Mucosa of gallbladder (tissue), 1 donor: ENCODE data around the gene EHD2. TPM values are rescaled to one million over a fixed set of nuclear protein-coding genes. Genes with fewer than 3 reads are reported as not detected.
"Not testable (repeated sequence)": the region's sequence is repeated elsewhere in the genome, so short reads cannot be mapped to it uniquely, and the experiment has no call there.

Source experiments
- DNase-seq: peaks from one replicate; pipeline ENCODE4 v3.0.0-alpha.2; 2020; ENCODE audit warnings: low spot score
- total RNA-seq: library from RNA; stranded (reverse); gene quantifications from one replicate; pipeline ENCODE4 v1.2.1, GENCODE V29; 2021
- donor health status: DM: no; HTN: no; CAD: no.

EHD2 gene
- total RNA-seq, 1 donor from 2014 or later = 81.2 TPM

GRCh38 chr19:47749326-47749725, 36.1 kb downstream of the EHD2 start:
- no peak for DNase-seq

GRCh38 chr19:47750752-47751151, 37.5 kb downstream of the EHD2 start:
- DNase-seq = no peak

GRCh38 chr19:47752440-47753211, 39.4 kb downstream of the EHD2 start:
- DNase-seq = no peak

GRCh38 chr19:47754206-47755064, 41.2 kb downstream of the EHD2 start:
- DNase-seq = no peak

GRCh38 chr19:47755065-47755761, 42.0 kb downstream of the EHD2 start:
- no peak for DNase-seq

- DNase-seq = no peak
These were observed 42.8 kb downstream of the EHD2 start for GRCh38 chr19:47755762-47756626.

GRCh38 chr19:47756627-47756929, 43.4 kb downstream of the EHD2 start:
- no peak for DNase-seq

- DNase-seq = peak; percentile 49
These were observed 43.9 kb downstream of the EHD2 start for GRCh38 chr19:47756953-47757608.

GRCh38 chr19:47757617-47758442, 44.6 kb downstream of the EHD2 start:
- DNase-seq = no peak

- no peak for DNase-seq
These were observed 45.2 kb downstream of the EHD2 start for GRCh38 chr19:47758443-47758804.

- DNase-seq = no peak
These were observed 47.4 kb downstream of the EHD2 start for GRCh38 chr19:47760632-47760999.

GRCh38 chr19:47761566-47761965, 48.3 kb downstream of the EHD2 start:
- no peak for DNase-seq

GRCh38 chr19:47762151-47762550, 48.9 kb downstream of the EHD2 start:
- no peak for DNase-seq

- DNase-seq = no peak
These were observed 49.5 kb downstream of the EHD2 start for GRCh38 chr19:47762615-47763308.

- not testable (repeated sequence) for DNase-seq
These were observed 51.5 kb downstream of the EHD2 start for GRCh38 chr19:47764705-47765104.

GRCh38 chr19:47765523-47766358, 52.5 kb downstream of the EHD2 start:
- DNase-seq = peak; percentile 51

GRCh38 chr19:47766359-47766620, 53.1 kb downstream of the EHD2 start:
- DNase-seq = no peak

GRCh38 chr19:47766670-47767069, 53.4 kb downstream of the EHD2 start:
- DNase-seq = no peak

GRCh38 chr19:47767349-47767748, 54.1 kb downstream of the EHD2 start:
- no peak for DNase-seq
